K562 (cell line): Measurements from ENCODE around the gene SLC1A3. TPM values are rescaled to one million over a fixed set of nuclear protein-coding genes. Genes with fewer than 3 reads are reported as not detected.

Experiments
- ARNT ChIP-seq, 2 experiments: fragments of 450-650 bp; IDR thresholded peaks; 2 replicates each; pipeline ENCODE4 v1.6.1; 2016; ENCODE audit warnings: mild to moderate bottlenecking in 1 of 2
- CAMTA2 ChIP-seq: fragments of 250-450 bp; sonication (Bioruptor Pico); conservative IDR thresholded peaks from 2 replicates; pipeline ENCODE4 v1.5.1; 2022
- CBX3 ChIP-seq, 2 experiments: IDR thresholded peaks; 1 replicate in 1 of 2; 2 replicates in 1 of 2; pipeline ENCODE4 v1.6.1; 2012; ENCODE audit warnings: inconsistent platforms in 2 of 2, low read length in 2 of 2, borderline replicate concordance in 1 of 2, control low read depth in 1 of 2
- CCAR2 ChIP-seq: fragments of 200-400 bp; formaldehyde crosslinking; IDR thresholded peaks from 2 replicates; pipeline ENCODE4 v1.6.1; 2017; ENCODE audit warnings: mild to moderate bottlenecking, low read depth, low read length
- CHD1 ChIP-seq: fragments of 200-600 bp; sonication (generic); IDR thresholded peaks from one replicate; pipeline ENCODE4 v1.6.1; 2012; ENCODE audit warnings: mild to moderate bottlenecking, moderate library complexity, low read length, inconsistent platforms
- DEAF1 ChIP-seq: fragments of 450-650 bp; formaldehyde crosslinking; IDR thresholded peaks from 2 replicates; pipeline ENCODE4 v1.4.0; 2020; ENCODE audit warnings: mild to moderate bottlenecking, moderate library complexity
- ELK3 ChIP-seq: fragments of 450-650 bp; formaldehyde crosslinking; IDR thresholded peaks from 2 replicates; pipeline ENCODE4 v1.4.0; 2020; ENCODE audit warnings: mild to moderate bottlenecking
- MEF2D ChIP-seq: conservative IDR thresholded peaks from 2 replicates; pipeline ENCODE4 v1.6.1; 2016; ENCODE audit warnings: low read depth, missing genetic modification characterization, missing compliant biosample characterization
- POLR2G ChIP-seq: fragments of 200-400 bp; formaldehyde crosslinking; IDR thresholded peaks from 2 replicates; pipeline ENCODE4 v1.6.1; 2017; ENCODE audit warnings: low read depth, mild to moderate bottlenecking, antibody characterized with exemption, low read length, moderate library complexity
- PPARD ChIP-seq: fragments of 250-450 bp; sonication (Bioruptor Pico); IDR thresholded peaks from 2 replicates; pipeline ENCODE4 v1.8.0; 2022; ENCODE audit warnings: inconsistent platforms, mild to moderate bottlenecking, moderate library complexity
- RNF2 ChIP-seq: sonication (generic); IDR thresholded peaks from 2 replicates; pipeline ENCODE4 v1.6.1; 2016
- SAFB2 ChIP-seq: fragments of 200-400 bp; formaldehyde crosslinking; IDR thresholded peaks from 2 replicates; pipeline ENCODE4 v1.6.1; 2018; ENCODE audit warnings: borderline replicate concordance, low read length, low read depth, moderate library complexity; ENCODE audit not compliant: severe bottlenecking
- SRSF3 ChIP-seq: fragments of 200-400 bp; formaldehyde crosslinking; IDR thresholded peaks from 2 replicates; pipeline ENCODE4 v1.6.1; 2016; ENCODE audit warnings: mild to moderate bottlenecking, low read length, moderate library complexity; ENCODE audit not compliant: insufficient read depth
- ZBTB40 ChIP-seq, 2 experiments: fragments of 450-650 bp in 1 of 2; sonication (generic) in 1 of 2; formaldehyde crosslinking in 1 of 2; IDR thresholded peaks; 2 replicates each; pipeline versions ENCODE4 v1.7.1 to v1.9.0; 2016 to 2022; ENCODE audit warnings: inconsistent platforms in 1 of 2, mild to moderate bottlenecking in 1 of 2, missing genetic modification reagents in 1 of 2
- ZNF57 ChIP-seq: fragments of 450-650 bp; formaldehyde crosslinking; IDR thresholded peaks from 2 replicates; pipeline ENCODE4 v1.4.0; 2020; ENCODE audit warnings: mild to moderate bottlenecking, moderate library complexity
- polyA plus RNA-seq, 8 experiments: library from polyadenylated mRNA; depleted of rRNA in 4 of 8; stranded (reverse) in 5 of 8; unstranded in 3 of 8; fragments of >200 nt; fragmentation: Nextera tagmentation in 2 of 8; fragmentation: Illumina TruSeq in 1 of 8; extraction: Ambion mirVana in 2 of 8; extraction: Trizol in 1 of 8; gene quantifications; 2 replicates each; pipeline versions ENCODE4 v1.2.1 to v1.2.3, GENCODE V29; 2011 to 2014; ENCODE audit warnings: inconsistent platforms in 1 of 8, missing spikeins in 1 of 8
- total RNA-seq, 7 experiments: library from RNA; depleted of rRNA in 6 of 7; stranded (reverse); fragments of >200 nt in 6 of 7; fragmentation: Illumina TruSeq in 2 of 7; extraction: Trizol in 2 of 7; gene quantifications; 2 replicates each; pipeline versions ENCODE4 v1.2.1 to v1.2.3, GENCODE V29; 2011 to 2021; ENCODE audit warnings: low replicate concordance in 1 of 7

The SLC1A3 gene
- total and polyA plus RNA-seq, 9 of the 15 experiments (the other 6 are each of a cell fraction or from before 2014, with no cell fraction given) = 0.13 TPM; not detected in 8

- TF ChIP-seq SAFB2 (no peak), SRSF3 (no peak), ZBTB40 (IDR thresholded peaks at IDR 0.05) (peak; percentile 65), ZBTB40 (CRISPR knock-in tag; IDR thresholded peaks at IDR 0.05) (no peak), RNF2 (no peak), CCAR2 (no peak), ZNF57 (CRISPR knock-in tag) (no peak), POLR2G (no peak), MEF2D (tag) (no peak), DEAF1 (CRISPR knock-in tag) (0 out of 2 replicates have a peak, but pooled peaks have one; percentile 33), CBX3 (IDR thresholded peaks at IDR 0.05; ENCODE audit: borderline replicate concordance in 1 of 2, low read length in 2 of 2) (no peak), ARNT (IDR thresholded peaks at IDR 0.05) (no peak), ELK3 (no peak), PPARD (CRISPR knock-in tag) (no peak), CHD1 (no peak), CAMTA2 (CRISPR knock-in tag) (no peak)
These were observed 83.9 kb downstream of the SLC1A3 start (continued) for GRCh38 chr5:36690041-36690961.
